GM12892 (cell line): ENCODE data around the gene CDC42SE2.

Experiments used
- POLR2A ChIP-seq: IDR thresholded peaks from 2 replicates; pipeline ENCODE4 v1.6.1; 2011; ENCODE audit warnings: low read depth, low read length, control low read depth
- POLR2AphosphoS5 ChIP-seq: IDR thresholded peaks from 2 replicates; pipeline ENCODE4 v1.6.1; 2011; ENCODE audit warnings: low read depth, low read length, control low read depth
- TAF1 ChIP-seq: IDR thresholded peaks from 2 replicates; pipeline ENCODE4 v1.6.1; 2011; ENCODE audit warnings: low read depth, mild to moderate bottlenecking, control low read depth, low read length, borderline replicate concordance

DNA sequence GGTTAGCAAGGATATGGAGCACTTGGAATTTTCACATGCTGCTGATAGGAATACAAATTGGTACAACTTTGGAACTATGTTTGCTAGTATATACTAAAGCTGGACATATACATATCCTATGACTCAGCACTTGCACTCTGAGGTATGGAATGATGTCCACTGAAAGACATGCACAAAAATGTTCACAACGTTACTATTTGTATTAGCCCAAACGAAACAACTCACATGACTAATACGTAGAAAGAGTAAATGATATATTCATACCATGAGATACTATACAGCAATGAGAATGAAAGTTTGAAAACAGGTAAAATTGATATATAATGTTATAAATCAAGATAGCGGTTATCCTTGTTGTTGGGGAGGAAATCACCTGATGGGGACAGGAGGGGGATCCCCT is 45.5 kb upstream of the CDC42SE2 start:
- TF ChIP-seq POLR2AphosphoS5 (no peak), POLR2A (no peak), TAF1 (no peak)
